Measurements from ENCODE around the gene TMEM183A.

Gene TMEM183A

GRCh38 chr1:203072002-203072602, 64.9 kb downstream of the TMEM183A start:
- DNase-seq (ENCODE audit: low read depth), result no peak

- no peak for DNase-seq (ENCODE audit: low read depth)
Observed at GRCh38 chr1:203072911-203073310, 65.7 kb downstream of the TMEM183A start.

DNA sequence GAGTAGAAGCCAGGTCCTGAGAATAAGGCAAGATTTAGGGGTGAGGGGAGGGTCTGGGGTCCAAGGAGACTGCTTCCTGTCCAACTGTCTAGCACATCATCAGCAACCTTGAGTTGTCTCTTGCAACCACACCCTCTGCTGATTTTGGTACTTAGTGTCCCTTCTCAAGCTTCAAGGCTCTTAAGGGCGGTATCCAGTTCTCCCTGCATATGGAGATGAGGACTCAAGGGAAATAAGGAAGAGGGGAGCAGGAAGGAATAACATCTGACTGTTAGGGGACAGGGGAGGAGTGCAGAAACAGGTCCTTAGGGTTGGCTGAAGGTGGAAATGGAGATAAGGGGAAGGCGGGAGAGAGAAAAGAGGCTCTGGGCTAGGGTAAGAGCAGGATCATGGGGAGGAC, 66.3 kb downstream of the TMEM183A start:
- no peak for DNase-seq (ENCODE audit: low read depth)
